SK-N-SH (cell line): Measurements from ENCODE around the gene UBE2E2. TPM values are rescaled to one million over a fixed set of nuclear protein-coding genes. Genes with fewer than 3 reads are reported as not detected.

ENCODE experiments used
- CTCF ChIA-PET: fragments of 300-600, 350-600 bp; formaldehyde crosslinking; extraction: SDS; loops from one replicate; lab custom pipeline; 2021; lab: Yijun Ruan, JAX
- POLR2A ChIA-PET: fragments of 350-600 bp; sonication (Branson Sonifier 250); formaldehyde crosslinking; extraction: SDS; loops from one replicate; lab custom pipeline; 2020; ENCODE audit warnings: antibody characterized with exemption, inconsistent platforms; lab: Yijun Ruan, JAX
- DNase-seq: peaks from one replicate; pipeline ENCODE4 v3.0.0; 2012
- H2AFZ ChIP-seq: fragments of 200-600 bp; sonication (generic); 2 replicates; pipeline ENCODE4 v1.8.1; 2016; ENCODE audit warnings: antibody characterized with exemption, mild to moderate bottlenecking, low read depth
- H3F3A ChIP-seq: fragments of 200-600 bp; sonication (generic); replicated peaks from 2 replicates; pipeline ENCODE3; 2016; ENCODE audit warnings: antibody characterized with exemption, mild to moderate bottlenecking; ENCODE audit not compliant: insufficient read depth
- H3K27ac ChIP-seq, 2 experiments: fragments of 200-500 bp in 1 of 2; fragments of 200-600 bp in 1 of 2; sonication (Bioruptor generic) in 1 of 2; sonication (generic), shearing (Covaris generic) in 1 of 2; 2 replicates each; pipeline versions ENCODE4 v1.5.1 to v1.6.1; 2014 to 2016; ENCODE audit warnings: low read depth in 2 of 2, inconsistent platforms in 1 of 2, low read length in 1 of 2, mild to moderate bottlenecking in 1 of 2, mixed read lengths in 1 of 2
- H3K27me3 ChIP-seq: fragments of 200-600 bp; sonication (generic), shearing (Covaris generic); 2 replicates; pipeline ENCODE4 v1.6.1; 2016; ENCODE audit warnings: mixed run types; ENCODE audit not compliant: insufficient read depth
- H3K36me3 ChIP-seq, 2 experiments: fragments of 200-500 bp in 1 of 2; fragments of 200-600 bp in 1 of 2; sonication (Bioruptor generic) in 1 of 2; sonication (generic) in 1 of 2; replicated peaks in 1 of 2; 2 replicates each; pipeline versions ENCODE3 to v1.5.1; 2014 to 2016; ENCODE audit warnings: low read length in 1 of 2, mild to moderate bottlenecking in 1 of 2; ENCODE audit not compliant: insufficient read depth in 2 of 2, control insufficient read depth in 1 of 2
- H3K4me1 ChIP-seq, 2 experiments: fragments of 200-500 bp in 1 of 2; fragments of 200-600 bp in 1 of 2; sonication (Bioruptor generic) in 1 of 2; sonication (generic), shearing (Covaris generic) in 1 of 2; 2 replicates each; pipeline versions ENCODE4 v1.5.1 to v1.6.1; 2014 to 2016; ENCODE audit warnings: low read depth in 1 of 2, low read length in 1 of 2, mixed run types in 1 of 2; ENCODE audit not compliant: insufficient read depth in 2 of 2, control insufficient read depth in 1 of 2
- H3K4me2 ChIP-seq: fragments of 200-600 bp; sonication (generic), shearing (Covaris generic); 2 replicates; pipeline ENCODE4 v1.6.1; 2017; ENCODE audit warnings: mixed run types
- H3K4me3 ChIP-seq, 2 experiments: fragments of 200-500 bp in 1 of 2; fragments of 200-600 bp in 1 of 2; sonication (Bioruptor generic) in 1 of 2; sonication (generic), shearing (Covaris generic) in 1 of 2; 2 replicates each; pipeline versions ENCODE4 v1.5.1 to v1.8.1; 2014 to 2016; ENCODE audit warnings: low read depth in 2 of 2, inconsistent platforms in 1 of 2, low read length in 1 of 2, mild to moderate bottlenecking in 1 of 2, mixed read lengths in 1 of 2, moderate library complexity in 1 of 2
- H3K79me2 ChIP-seq: fragments of 200-600 bp; sonication (generic); 2 replicates; pipeline ENCODE4 v1.8.1; 2017; ENCODE audit warnings: mild to moderate bottlenecking; ENCODE audit not compliant: insufficient read depth
- H3K9ac ChIP-seq: fragments of 200-600 bp; sonication (generic); 2 replicates; pipeline ENCODE4 v1.6.1; 2017; ENCODE audit warnings: mixed run types
- H3K9me2 ChIP-seq: fragments of 200-600 bp; sonication (generic); 2 replicates; pipeline ENCODE4 v1.6.1; 2017; ENCODE audit warnings: mixed run types
- H3K9me3 ChIP-seq: fragments of 200-600 bp; sonication (generic); 2 replicates; pipeline ENCODE4 v1.6.1; 2017; ENCODE audit warnings: mixed run types, mild to moderate bottlenecking, moderate library complexity
- H4K20me1 ChIP-seq: fragments of 200-600 bp; sonication (generic); 2 replicates; pipeline ENCODE4 v1.6.1; 2017; ENCODE audit warnings: mild to moderate bottlenecking, mixed run types; ENCODE audit not compliant: insufficient read depth
- CHD2 ChIP-seq: fragments of 150-350 bp; IDR thresholded peaks from 2 replicates; pipeline ENCODE4 v1.6.1; 2018; ENCODE audit warnings: low read length; ENCODE audit not compliant: partially characterized antibody
- CTCF ChIP-seq: fragments of 200-600 bp; sonication (generic); IDR thresholded peaks from 2 replicates; pipeline ENCODE4 v1.6.1; 2017; ENCODE audit warnings: antibody characterized with exemption, mild to moderate bottlenecking, moderate library complexity
- EP300 ChIP-seq, 2 experiments: IDR thresholded peaks; 2 replicates each; pipeline versions ENCODE4 v1.4.0 to v1.6.1; 2012; ENCODE audit warnings: borderline replicate concordance in 1 of 2, low read depth in 1 of 2, low read length in 1 of 2
- EZH2phosphoT487 ChIP-seq: fragments of 200-600 bp; sonication (generic); IDR thresholded peaks from 2 replicates; pipeline ENCODE4 v1.6.1; 2017; ENCODE audit warnings: low read depth, mixed run types, mild to moderate bottlenecking, antibody characterized with exemption, moderate library complexity, borderline replicate concordance
- FOXJ3 ChIP-seq: sonication (generic); formaldehyde crosslinking; IDR thresholded peaks from 2 replicates; pipeline ENCODE4 v1.5.1; 2020; ENCODE audit warnings: mild to moderate bottlenecking, missing genetic modification reagents
- FOXM1 ChIP-seq: IDR thresholded peaks from 2 replicates; pipeline ENCODE4 v1.4.0; 2012; ENCODE audit warnings: low read depth, mild to moderate bottlenecking
- GABPA ChIP-seq: IDR thresholded peaks from 2 replicates; pipeline ENCODE4 v1.4.0; 2012; ENCODE audit warnings: low read depth, mild to moderate bottlenecking
- MXI1 ChIP-seq: IDR thresholded peaks from 2 replicates; pipeline ENCODE4 v1.6.1; 2012; ENCODE audit warnings: mild to moderate bottlenecking, low read depth, low read length, improper control_type of control experiment
- NRF1 ChIP-seq: IDR thresholded peaks from 2 replicates; pipeline ENCODE4 v1.6.1; 2012; ENCODE audit warnings: low read depth, mild to moderate bottlenecking, low read length
- POLR2AphosphoS5 ChIP-seq: IDR thresholded peaks from 2 replicates; pipeline ENCODE4 v1.6.1; 2012; ENCODE audit warnings: low read depth, low read length
- RAD21 ChIP-seq: IDR thresholded peaks from 2 replicates; pipeline ENCODE4 v1.6.1; 2012; ENCODE audit warnings: mild to moderate bottlenecking, low read length
- REST ChIP-seq: IDR thresholded peaks from 2 replicates; pipeline ENCODE4 v1.6.1; 2012; ENCODE audit warnings: mild to moderate bottlenecking, low read depth, low read length, moderate library complexity
- RFX5 ChIP-seq: IDR thresholded peaks from 2 replicates; pipeline ENCODE4 v1.6.1; 2012; ENCODE audit warnings: mild to moderate bottlenecking, improper control_type of control experiment, low read length
- SMC3 ChIP-seq: IDR thresholded peaks from 2 replicates; pipeline ENCODE4 v1.6.1; 2012; ENCODE audit warnings: low read depth, low read length, improper control_type of control experiment
- TCF12 ChIP-seq: IDR thresholded peaks from 2 replicates; pipeline ENCODE4 v1.4.0; 2012
- TEAD4 ChIP-seq: IDR thresholded peaks from 2 replicates; pipeline ENCODE4 v1.4.0; 2012; ENCODE audit warnings: mild to moderate bottlenecking, borderline replicate concordance; ENCODE audit not compliant: insufficient read depth
- USF1 ChIP-seq: IDR thresholded peaks from 2 replicates; pipeline ENCODE4 v1.4.0; 2012; ENCODE audit warnings: low read depth, borderline replicate concordance
- USF2 ChIP-seq: fragments of 150-350 bp; IDR thresholded peaks from 2 replicates; pipeline ENCODE4 v1.6.1; 2017; ENCODE audit warnings: antibody characterized with exemption, low read length, low read depth, borderline replicate concordance
- WGBS: methylation state at CpG from one replicate; pipeline ENCODE4 v1.1.6; 2017; ENCODE audit warnings: low lambda C conversion rate; 5-methylcytosine and 5-hydroxymethylcytosine counted together
- polyA plus RNA-seq, 3 experiments: library from polyadenylated mRNA; depleted of rRNA; stranded (reverse); fragments of >200 nt; gene quantifications; 2 replicates each; pipeline ENCODE4 v1.2.3, GENCODE V29; 2012

Gene UBE2E2
- polyA plus RNA-seq, 1 of the 3 experiments (the other 2 are of a cell fraction): 46.4 TPM

GRCh38 chr3:23206366-23206765, 3.2 kb downstream of the UBE2E2 start:
- H3K9me3 ChIP-seq: no peaks in the 10 kb centered on the region
- ChIA-PET POLR2A (no interaction called here), CTCF (no interaction called here)
- no peak for DNase-seq
- peaks cover 0 to 8% of the 10 kb centered on the region in 2 experiments; a peak in 2 of 4 replicates for H3K4me1 ChIP-seq
- peaks cover 52% of the 10 kb centered on the region for H3K79me2 ChIP-seq
- no peak overlapping the region for H3K27ac ChIP-seq
- H2AFZ ChIP-seq: no peak overlapping the region
- H3K27me3 ChIP-seq: no peaks in the 10 kb centered on the region
- no peak overlapping the region for H3K9ac ChIP-seq
- H3K4me2 ChIP-seq: no peak overlapping the region
- H3K36me3 ChIP-seq: no peaks in the 10 kb centered on the region
- peaks cover 7% of the 10 kb centered on the region for H3F3A ChIP-seq
- TF ChIP-seq TCF12: no peak
- no peak for TF ChIP-seq RFX5
- TF ChIP-seq USF2: no peak
- no peak for TF ChIP-seq CTCF
- no peak for TF ChIP-seq FOXM1
- no peak for TF ChIP-seq REST
- TF ChIP-seq SMC3: no peak
- TF ChIP-seq FOXJ3 (CRISPR knock-in tag): no peak
- no peak for TF ChIP-seq RAD21
- TF ChIP-seq NRF1: no peak
- no peak for TF ChIP-seq MXI1
- no peak for TF ChIP-seq TEAD4
- no peak for TF ChIP-seq CHD2
- TF ChIP-seq USF1: no peak
- TF ChIP-seq EP300 (IDR thresholded peaks at IDR 0.05; ENCODE audit: borderline replicate concordance in 1 of 2, low read depth in 1 of 2, low read length in 1 of 2): no peak
- no peak for TF ChIP-seq POLR2AphosphoS5
- TF ChIP-seq GABPA: no peak
- TF ChIP-seq EZH2phosphoT487: no peak
- TF ChIP-seq, all 33 proteins: peak for 0
- peaks cover 10% of the 10 kb centered on the region; the same call in 1 of the 2 replicates for H4K20me1 ChIP-seq
- 79% methylated on average over 3 of the region's 3 CpGs for WGBS
- H3K4me3 ChIP-seq: no peak overlapping the region
- H3K9me2 ChIP-seq: no peaks in the 10 kb centered on the region
